Amniotic stem cell (primary cell): ENCODE measurements around the gene TRPC6.
"Not testable (repeated sequence)": the region's sequence is repeated elsewhere in the genome, so short reads cannot be mapped to it uniquely, and the experiment has no call there.

Experiments used
- DNase-seq: peaks from one replicate; lab custom pipeline; 2025; lab: John Stamatoyannopoulos, UW

The TRPC6 gene

DNA sequence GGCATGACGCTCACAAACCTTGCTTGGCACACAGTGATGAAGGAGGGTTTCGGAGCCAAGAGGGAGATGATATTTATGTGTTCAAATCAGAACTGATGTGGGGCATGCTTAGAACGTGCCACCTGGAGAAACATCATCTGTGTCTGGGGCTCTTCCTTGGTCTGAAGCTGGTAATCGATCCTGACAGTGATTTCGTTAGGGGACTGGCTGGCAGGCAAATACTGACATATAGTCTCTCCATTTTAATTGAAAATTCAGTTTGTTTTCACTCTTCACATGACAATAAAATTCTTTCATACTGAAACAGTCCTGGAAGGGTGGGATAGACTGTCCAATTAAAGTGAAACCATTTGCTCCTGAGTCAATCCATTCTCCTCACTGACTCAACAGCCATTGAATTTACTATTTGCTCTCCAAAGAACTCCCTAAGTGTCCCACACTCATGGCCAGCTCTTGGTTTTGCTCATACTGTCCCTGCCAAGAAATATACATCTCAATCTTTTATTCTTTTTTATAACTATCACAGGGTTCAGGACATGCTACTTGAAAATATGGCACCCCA, 134.8 kb downstream of the TRPC6 start:
- no peak for DNase-seq

GRCh38 chr11:101446726-101447125, 137.1 kb downstream of the TRPC6 start:
- DNase-seq: no peak

- no peak for DNase-seq
These were observed 137.6 kb downstream of the TRPC6 start for GRCh38 chr11:101446238-101446637.

DNA sequence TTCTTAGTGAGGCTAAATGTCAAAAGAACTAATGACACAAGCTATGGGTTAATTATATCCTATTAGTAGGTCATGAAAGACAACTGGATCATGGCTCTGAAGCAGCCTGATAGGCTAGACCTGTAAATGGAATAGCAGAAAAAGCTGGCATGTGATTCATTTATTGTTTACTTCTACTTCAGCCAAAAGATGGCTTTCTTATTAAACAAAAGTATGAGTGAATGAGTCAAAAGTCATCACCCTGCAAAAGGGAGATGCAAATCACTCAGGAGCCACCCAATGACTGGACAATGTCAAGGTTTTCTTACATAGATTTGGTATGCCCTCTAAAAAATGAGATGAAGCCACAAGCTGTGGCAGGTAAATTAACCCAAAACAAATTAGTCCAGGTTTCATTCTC, 138.0 kb downstream of the TRPC6 start:
- DNase-seq: no peak

- no peak for DNase-seq
These were observed 139.0 kb downstream of the TRPC6 start for GRCh38 chr11:101444851-101445250.

DNA sequence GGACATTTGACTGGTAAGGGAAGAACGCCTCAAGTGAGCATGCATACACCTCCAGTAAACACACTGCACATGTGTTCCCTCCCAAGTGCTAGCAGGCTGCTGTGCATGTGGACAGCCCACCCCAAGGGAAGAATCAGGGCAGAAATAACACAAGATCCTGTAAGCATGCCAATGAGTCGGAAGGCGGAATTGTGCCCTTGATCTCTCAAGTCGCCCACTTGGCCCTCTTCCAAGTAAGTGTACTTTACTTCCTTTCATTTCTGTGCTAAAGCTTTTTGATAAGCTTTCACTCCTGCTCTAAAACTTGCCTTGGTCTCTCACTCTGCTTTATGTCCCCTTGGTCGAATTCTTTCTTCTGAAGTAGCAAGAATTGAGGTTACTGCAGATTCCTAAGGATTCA, 139.6 kb downstream of the TRPC6 start:
- DNase-seq: no peak

- no peak for DNase-seq
These were observed 140.8 kb downstream of the TRPC6 start for GRCh38 chr11:101442936-101443521.

- DNase-seq: no peak
These were observed 141.6 kb downstream of the TRPC6 start for GRCh38 chr11:101442171-101442570.

GRCh38 chr11:101441747-101442146, 142.1 kb downstream of the TRPC6 start:
- no peak for DNase-seq

DNA sequence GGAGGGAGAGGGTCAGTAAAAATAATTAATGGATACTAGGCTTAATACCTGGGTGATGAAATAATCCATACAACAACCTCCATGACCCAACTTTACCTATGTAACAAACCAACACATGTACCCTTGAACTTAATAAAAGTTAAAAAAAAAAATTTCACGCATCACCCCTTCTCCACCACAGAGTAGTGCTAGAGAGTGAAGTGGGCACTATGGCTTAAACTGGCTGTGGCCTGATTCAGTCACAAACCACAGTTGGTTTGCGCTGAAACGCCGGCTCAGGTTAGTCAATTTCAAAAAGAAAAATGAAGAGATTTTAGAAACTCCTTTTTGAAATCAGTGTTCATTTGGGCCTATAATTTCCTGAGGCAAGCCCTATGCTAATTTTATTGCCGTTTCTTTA, 144.3 kb downstream of the TRPC6 start:
- no peak for DNase-seq

DNA sequence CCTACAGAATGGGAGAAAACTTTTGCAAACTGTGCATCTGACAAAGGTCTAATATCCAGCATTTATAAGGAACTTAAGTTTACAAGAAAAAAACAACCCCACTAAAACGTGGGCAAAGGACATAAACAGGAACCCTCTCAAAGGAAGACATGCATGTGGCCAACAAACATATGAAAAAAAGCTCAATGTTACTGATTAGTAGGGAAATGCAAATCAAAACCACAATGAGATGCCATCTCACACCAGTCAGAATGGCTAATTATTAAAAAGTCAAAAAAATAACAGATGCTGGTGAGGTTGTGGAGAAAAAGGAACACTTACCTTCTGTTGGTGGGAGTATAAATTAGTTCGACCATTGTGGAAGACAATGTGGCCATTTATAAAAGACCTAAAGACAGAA, 145.1 kb downstream of the TRPC6 start:
- DNase-seq: not testable (repeated sequence)

DNA sequence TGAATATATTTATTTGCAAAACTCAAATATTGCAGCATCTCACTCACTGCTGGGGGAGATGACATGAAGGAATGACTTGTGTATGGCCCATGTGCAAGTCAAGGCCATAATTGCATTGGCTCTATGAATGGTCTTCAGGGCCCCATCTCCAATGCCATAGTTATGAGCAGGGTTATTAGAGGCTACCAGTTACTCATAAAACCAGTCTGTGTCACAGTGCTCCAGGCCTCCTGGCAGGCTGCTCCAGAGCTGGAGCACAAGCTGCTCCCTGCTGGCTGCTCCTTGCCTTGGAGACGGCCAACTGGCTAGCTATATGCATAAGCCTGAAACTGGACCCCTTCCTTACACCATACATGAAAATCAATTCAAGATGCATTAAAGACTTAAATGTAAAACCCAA, 145.7 kb downstream of the TRPC6 start:
- no peak for DNase-seq

DNA sequence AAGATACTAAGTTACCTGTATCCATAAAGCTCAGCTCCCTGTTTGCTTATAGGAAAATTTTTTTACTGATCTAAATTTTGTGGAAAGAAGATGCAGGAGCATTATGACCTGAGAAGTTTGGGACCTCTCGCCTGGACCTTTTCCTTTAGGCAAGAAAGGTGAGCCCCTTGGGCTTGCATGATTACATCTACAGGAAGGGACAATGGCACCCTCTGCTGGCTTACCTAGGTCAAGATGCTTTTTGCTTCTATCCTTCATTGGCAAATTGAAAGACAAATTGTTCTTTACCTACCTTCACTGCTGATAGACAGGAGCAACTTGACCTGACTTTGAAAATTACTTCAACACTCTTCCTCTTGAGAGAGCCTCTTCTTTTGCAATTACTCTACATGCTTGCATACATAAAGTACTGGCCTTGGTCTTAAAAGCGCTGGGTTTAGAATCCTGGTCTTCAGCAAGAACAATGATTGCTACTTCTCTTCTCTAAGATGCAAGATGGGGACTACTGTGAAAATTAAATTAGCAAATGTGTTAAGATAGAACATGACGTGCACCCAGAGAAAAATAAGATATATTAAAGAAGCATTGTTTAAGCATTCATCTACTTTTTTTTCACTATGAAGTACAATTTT, 147.2 kb downstream of the TRPC6 start:
- no peak for DNase-seq

GRCh38 chr11:101435408-101435973, 148.3 kb downstream of the TRPC6 start:
- no peak for DNase-seq

DNA sequence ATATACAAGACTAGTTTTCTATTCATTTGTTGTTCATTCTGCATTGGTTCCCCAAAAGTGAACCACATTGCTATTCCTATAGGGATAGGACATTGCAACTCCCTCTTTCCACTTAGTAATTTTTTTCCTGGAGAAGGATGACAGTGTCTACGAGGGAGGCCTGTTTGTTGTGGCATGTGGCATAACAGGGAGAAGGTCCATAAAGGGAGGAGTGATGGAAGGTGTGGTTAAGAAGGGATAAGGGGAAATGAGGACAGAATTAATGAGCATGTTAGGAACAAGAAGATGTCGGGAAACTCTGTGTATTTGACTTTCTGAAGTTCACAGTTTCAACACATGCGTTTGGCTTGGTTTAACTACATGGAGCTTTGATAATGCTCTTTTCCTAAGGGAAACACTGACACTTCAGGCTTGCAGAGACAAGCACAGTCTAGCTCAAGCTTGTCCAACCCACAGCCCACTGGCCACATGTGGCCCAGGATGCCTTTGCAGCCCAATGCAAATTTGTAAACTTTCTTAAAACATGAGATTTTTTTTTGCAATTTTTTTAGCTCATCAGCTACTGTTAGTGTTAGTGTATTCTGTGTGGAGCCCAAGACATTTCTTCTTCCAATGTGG, 149.7 kb downstream of the TRPC6 start:
- DNase-seq: no peak

GRCh38 chr11:101433151-101433550, 150.7 kb downstream of the TRPC6 start:
- no peak for DNase-seq

DNA sequence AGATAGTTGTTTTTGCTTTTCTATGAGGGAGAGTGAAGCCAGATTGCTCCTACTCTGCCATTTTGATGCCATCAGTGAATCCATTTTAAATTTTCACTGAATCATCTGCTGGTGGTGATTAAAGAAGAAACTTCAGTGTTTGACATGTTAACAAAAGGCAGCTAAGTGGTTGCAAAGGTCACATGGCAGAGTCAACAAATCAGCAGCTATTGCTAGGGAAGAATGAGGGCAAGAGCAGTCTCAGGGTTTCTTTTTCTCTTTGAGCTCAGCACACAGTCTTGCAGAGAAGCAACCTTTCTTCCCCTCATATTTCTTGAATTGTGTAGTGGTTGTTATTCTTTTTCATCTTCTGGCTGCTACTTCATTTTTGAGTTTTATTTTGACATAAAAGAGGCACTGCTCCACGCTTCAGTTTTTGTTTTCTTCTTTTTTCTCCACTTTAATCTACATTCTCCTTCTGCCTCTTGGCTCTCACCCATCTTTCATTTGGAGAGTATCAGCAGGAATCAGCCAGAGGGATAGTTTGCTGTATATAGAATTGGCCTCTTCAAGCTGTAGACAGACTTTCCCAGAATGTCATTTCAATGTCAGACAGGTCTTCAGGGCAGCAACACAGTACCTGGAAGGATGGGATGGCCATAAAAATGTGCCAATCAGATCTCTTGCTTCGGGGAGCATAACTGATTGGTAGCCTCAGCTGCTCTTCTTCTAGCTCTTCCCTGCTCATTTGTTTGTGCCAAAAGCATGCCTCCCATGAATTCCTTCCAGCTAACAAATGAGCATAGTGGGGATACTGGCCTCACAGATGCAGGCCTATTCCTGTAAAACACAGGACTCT, 153.9 kb downstream of the TRPC6 start:
- DNase-seq: no peak

GRCh38 chr11:101428918-101429317, 154.9 kb downstream of the TRPC6 start:
- DNase-seq: no peak

DNA sequence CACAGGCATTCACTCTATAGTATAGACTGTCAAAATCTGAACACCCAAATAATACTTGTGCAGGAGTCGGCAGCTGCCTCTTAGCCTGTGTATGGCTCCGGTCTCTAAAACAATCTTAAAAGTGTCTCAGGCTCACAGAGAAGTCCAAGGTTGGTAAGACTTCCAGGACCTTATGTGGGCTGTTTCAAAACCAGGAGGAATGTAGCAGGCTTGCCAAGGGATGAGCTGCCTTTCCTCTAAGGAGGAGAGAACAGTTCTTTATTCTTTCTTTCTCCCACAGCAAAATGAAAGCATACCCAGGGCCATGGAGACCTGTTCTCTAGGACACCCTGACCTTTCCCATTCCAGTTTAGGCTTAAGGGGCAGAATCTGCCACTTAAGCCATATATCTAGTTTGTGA, 176.5 kb downstream of the TRPC6 start:
- no peak for DNase-seq
